ENCODE results near the gene RAB6B.

Gene RAB6B

GRCh38 chr3:133891662-133892378 lies 3.9 kb downstream of the RAB6B start:
- TF ChIP-seq CTCF (IDR thresholded peaks at IDR 0.05; ENCODE audit: low read depth, low read length) = no peak

GRCh38 chr3:133890972-133891644 lies 4.6 kb downstream of the RAB6B start:
- TF ChIP-seq CTCF (IDR thresholded peaks at IDR 0.05; ENCODE audit: low read depth, low read length) = no peak
- no peak for DNase-seq (ENCODE audit: extremely low read depth, low read depth)

More at GRCh38 chr3:133891662-133892378, 3.9 kb downstream of the RAB6B start:
- no peak for DNase-seq (ENCODE audit: extremely low read depth, low read depth)

GRCh38 chr3:133890037-133890436 lies 5.6 kb downstream of the RAB6B start:
- DNase-seq (ENCODE audit: extremely low read depth, low read depth) = no peak
- TF ChIP-seq CTCF (IDR thresholded peaks at IDR 0.05; ENCODE audit: low read depth, low read length) = no peak

- no peak for TF ChIP-seq CTCF (IDR thresholded peaks at IDR 0.05; ENCODE audit: low read depth, low read length)
- DNase-seq (ENCODE audit: extremely low read depth, low read depth) = no peak
Measured at GRCh38 chr3:133888726-133889340, 6.8 kb downstream of the RAB6B start.

- no peak for TF ChIP-seq CTCF (IDR thresholded peaks at IDR 0.05; ENCODE audit: low read depth, low read length)
- no peak for DNase-seq (ENCODE audit: extremely low read depth, low read depth)
Measured at GRCh38 chr3:133887803-133888703, 7.6 kb downstream of the RAB6B start.

- TF ChIP-seq CTCF (IDR thresholded peaks at IDR 0.05; ENCODE audit: low read depth, low read length) = no peak
- no peak for DNase-seq (ENCODE audit: extremely low read depth, low read depth)
Measured at GRCh38 chr3:133887074-133887802, 8.4 kb downstream of the RAB6B start.
